ENCODE measurements around the gene SLC7A1.

- TF ChIP-seq CTCF (IDR thresholded peaks at IDR 0.05) (no peak), POLR2AphosphoS2 (conservative IDR thresholded peaks at IDR 0.05; ENCODE audit: low read length) (no peak)
Measured at GRCh38 chr13:29516880-29517279, 78.6 kb downstream of the SLC7A1 start.

Data from A549 (cell line).